ENCODE results near the gene CTIF.
"Not testable (repeated sequence)": the region's sequence is repeated elsewhere in the genome, so short reads cannot be mapped to it uniquely, and the experiment has no call there.

CTIF gene

GRCh38 chr18:48861181-48861708, 322.4 kb downstream of the CTIF start:
- DNase-seq = no peak

GRCh38 chr18:48862132-48862531, 323.3 kb downstream of the CTIF start:
- no peak for DNase-seq

GRCh38 chr18:48862678-48863270, 323.9 kb downstream of the CTIF start:
- no peak for DNase-seq

- no peak for DNase-seq
Measured at GRCh38 chr18:48863432-48864065, 324.7 kb downstream of the CTIF start.

- no peak for DNase-seq
Measured at GRCh38 chr18:48864876-48865275, 326.0 kb downstream of the CTIF start.

- DNase-seq = no peak
Measured at GRCh38 chr18:48866028-48866733, 327.4 kb downstream of the CTIF start.

GRCh38 chr18:48866856-48867255, 328.0 kb downstream of the CTIF start:
- no peak for DNase-seq

- no peak for DNase-seq
Measured at GRCh38 chr18:48867978-48868377, 329.1 kb downstream of the CTIF start.

GRCh38 chr18:48868468-48869466, 329.9 kb downstream of the CTIF start:
- DNase-seq = peak; percentile 25

GRCh38 chr18:48869591-48869990, 330.8 kb downstream of the CTIF start:
- no peak for DNase-seq

- DNase-seq = not testable (repeated sequence)
Measured at GRCh38 chr18:48870926-48871325, 332.1 kb downstream of the CTIF start.

- no peak for DNase-seq
Measured at GRCh38 chr18:48871391-48872166, 332.7 kb downstream of the CTIF start.

- no peak for DNase-seq
Measured at GRCh38 chr18:48872234-48873145, 333.7 kb downstream of the CTIF start.

GRCh38 chr18:48874233-48874632, 335.4 kb downstream of the CTIF start:
- DNase-seq = no peak

GRCh38 chr18:48874701-48875162, 335.9 kb downstream of the CTIF start:
- no peak for DNase-seq

- no peak for DNase-seq
Measured at GRCh38 chr18:48875314-48875941, 336.6 kb downstream of the CTIF start.

GRCh38 chr18:48875942-48876511, 337.2 kb downstream of the CTIF start:
- DNase-seq = no peak

GRCh38 chr18:48876590-48876989, 337.8 kb downstream of the CTIF start:
- no peak for DNase-seq

GRCh38 chr18:48877941-48878340, 339.1 kb downstream of the CTIF start:
- DNase-seq = no peak

- no peak for DNase-seq
Measured at GRCh38 chr18:48878471-48878870, 339.6 kb downstream of the CTIF start.

All from activated naive CD4-positive, alpha-beta T cell treated with anti-CD3 and anti-CD28 coated beads, Interleukin-2, amount 50 U/mL, for 16 hours (primary cell).